K562 (cell line): ENCODE data around the gene MGAT1. TPM values are rescaled to one million over a fixed set of nuclear protein-coding genes. Genes with fewer than 3 reads are reported as not detected.

Source experiments
- CHD2 ChIP-seq: IDR thresholded peaks from 2 replicates; pipeline ENCODE4 v1.6.1; 2011; ENCODE audit warnings: low read depth, low read length
- FOXP4 ChIP-seq: sonication (generic); formaldehyde crosslinking; IDR thresholded peaks from 2 replicates; pipeline ENCODE4 v1.8.0; 2022; ENCODE audit warnings: mild to moderate bottlenecking, missing genetic modification reagents, borderline replicate concordance
- GTF3C2 ChIP-seq: IDR thresholded peaks from 3 replicates; pipeline ENCODE4 v1.6.1; 2011; ENCODE audit warnings: borderline replicate concordance, mild to moderate bottlenecking, moderate library complexity; ENCODE audit not compliant: insufficient read length; ENCODE audit errors: extremely low read depth
- HINFP ChIP-seq: fragments of 450-650 bp; conservative IDR thresholded peaks from 2 replicates; pipeline ENCODE4 v1.6.1; 2016; ENCODE audit warnings: missing genetic modification characterization, low read depth, mild to moderate bottlenecking, control low read depth, missing compliant biosample characterization
- HNRNPK ChIP-seq: fragments of 200-400 bp; formaldehyde crosslinking; IDR thresholded peaks from one replicate; pipeline ENCODE4 v1.6.1; 2018; ENCODE audit warnings: mild to moderate bottlenecking, low read depth, low read length; ENCODE audit not compliant: poor library complexity, severe bottlenecking
- HNRNPLL ChIP-seq: fragments of 200-400 bp; formaldehyde crosslinking; IDR thresholded peaks from 2 replicates; pipeline ENCODE4 v1.6.1; 2017; ENCODE audit warnings: low read length, low read depth, mild to moderate bottlenecking; ENCODE audit not compliant: poor library complexity, severe bottlenecking
- IRF1 ChIP-seq: sonication (generic); formaldehyde crosslinking; IDR thresholded peaks from 2 replicates; pipeline ENCODE4 v1.8.0; 2022; ENCODE audit warnings: missing genetic modification reagents, mild to moderate bottlenecking, borderline replicate concordance
- NR2C1 ChIP-seq, 2 experiments: fragments of 450-650 bp; IDR thresholded peaks; 2 replicates each; pipeline ENCODE4 v1.6.1; 2017; ENCODE audit warnings: mild to moderate bottlenecking in 2 of 2, antibody characterized with exemption in 1 of 2, inconsistent platforms in 1 of 2, missing compliant biosample characterization in 1 of 2, missing genetic modification characterization in 1 of 2
- ZNF592 ChIP-seq: fragments of 450-650 bp; IDR thresholded peaks from 2 replicates; pipeline ENCODE4 v1.6.1; 2017; ENCODE audit warnings: antibody characterized with exemption, mild to moderate bottlenecking
- polyA plus RNA-seq, 8 experiments: library from polyadenylated mRNA; depleted of rRNA in 4 of 8; stranded (reverse) in 5 of 8; unstranded in 3 of 8; fragments of >200 nt; fragmentation: Nextera tagmentation in 2 of 8; fragmentation: Illumina TruSeq in 1 of 8; extraction: Ambion mirVana in 2 of 8; extraction: Trizol in 1 of 8; gene quantifications; 2 replicates each; pipeline versions ENCODE4 v1.2.1 to v1.2.3, GENCODE V29; 2011 to 2014; ENCODE audit warnings: inconsistent platforms in 1 of 8, missing spikeins in 1 of 8
- total RNA-seq, 7 experiments: library from RNA; depleted of rRNA in 6 of 7; stranded (reverse); fragments of >200 nt in 6 of 7; fragmentation: Illumina TruSeq in 2 of 7; extraction: Trizol in 2 of 7; gene quantifications; 2 replicates each; pipeline versions ENCODE4 v1.2.1 to v1.2.3, GENCODE V29; 2011 to 2021; ENCODE audit warnings: low replicate concordance in 1 of 7

MGAT1 gene
- total and polyA plus RNA-seq, 9 of the 15 experiments (the other 6 are each of a cell fraction or from before 2014, with no cell fraction given) = 3.9 to 82.7 (median 44.5) TPM

- TF ChIP-seq GTF3C2 (no peak), FOXP4 (no peak), HNRNPK (no peak), HINFP (tag) (no peak), NR2C1 (IDR thresholded peaks at IDR 0.05) (no peak), NR2C1 (tag; IDR thresholded peaks at IDR 0.05) (no peak), ZNF592 (peak; percentile 73), IRF1 (no peak), HNRNPLL (peak; percentile 86), CHD2 (peak; percentile 52; the same call in 1 of the 2 replicates)
Observed at GRCh38 chr5:180831139-180832093, 28.8 kb upstream of the MGAT1 start (continued).
